ENCODE results near the gene GRID1.
"Not testable (repeated sequence)": the region's sequence is repeated elsewhere in the genome, so short reads cannot be mapped to it uniquely, and the experiment has no call there.

Gene GRID1

DNA sequence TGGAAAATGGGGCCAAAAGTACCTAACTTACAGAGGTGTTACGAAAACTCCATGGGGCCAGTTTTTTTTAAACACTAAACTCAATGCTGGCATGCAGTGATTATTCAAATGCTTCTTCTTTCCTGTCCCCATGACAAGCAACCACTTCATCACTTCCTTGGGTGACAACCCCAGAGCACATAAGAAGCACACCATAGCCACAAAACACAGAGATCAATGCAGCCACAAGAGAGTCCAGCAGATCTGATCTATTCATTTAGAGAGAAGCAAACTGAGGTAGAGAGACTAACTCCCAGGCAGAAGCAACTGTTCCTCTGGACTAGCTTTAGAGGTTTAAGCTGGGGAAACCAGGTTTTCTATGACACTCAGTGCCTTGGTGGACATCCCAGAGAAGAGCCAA lies 180.0 kb downstream of the GRID1 start:
- no peak for DNase-seq

- no peak for DNase-seq
These were observed 184.0 kb downstream of the GRID1 start for GRCh38 chr10:86182595-86182994.

- no peak for DNase-seq
These were observed 184.4 kb downstream of the GRID1 start for GRCh38 chr10:86182150-86182549.

- no peak for DNase-seq
These were observed 185.7 kb downstream of the GRID1 start for GRCh38 chr10:86180861-86181260.

DNA sequence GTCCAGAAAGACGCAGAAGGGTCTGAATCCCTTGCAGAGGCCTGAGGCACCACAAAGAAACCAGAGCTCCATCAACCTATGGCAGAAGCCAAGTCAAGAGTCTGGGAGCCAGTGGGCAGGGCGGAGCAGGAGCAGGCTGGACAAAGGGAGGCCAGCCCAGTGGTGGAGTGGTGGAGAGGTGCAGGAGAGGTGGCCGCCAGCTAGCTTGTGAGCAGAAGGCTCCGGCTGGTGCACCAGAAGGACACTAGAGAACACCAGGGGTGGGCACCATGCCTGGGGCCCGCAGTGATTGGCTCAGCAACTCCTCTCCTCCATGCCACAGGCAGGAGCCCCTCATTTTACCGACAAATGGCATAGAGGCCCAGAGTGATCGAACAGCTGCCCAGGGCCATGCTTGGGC lies 186.6 kb downstream of the GRID1 start:
- no peak for DNase-seq

DNA sequence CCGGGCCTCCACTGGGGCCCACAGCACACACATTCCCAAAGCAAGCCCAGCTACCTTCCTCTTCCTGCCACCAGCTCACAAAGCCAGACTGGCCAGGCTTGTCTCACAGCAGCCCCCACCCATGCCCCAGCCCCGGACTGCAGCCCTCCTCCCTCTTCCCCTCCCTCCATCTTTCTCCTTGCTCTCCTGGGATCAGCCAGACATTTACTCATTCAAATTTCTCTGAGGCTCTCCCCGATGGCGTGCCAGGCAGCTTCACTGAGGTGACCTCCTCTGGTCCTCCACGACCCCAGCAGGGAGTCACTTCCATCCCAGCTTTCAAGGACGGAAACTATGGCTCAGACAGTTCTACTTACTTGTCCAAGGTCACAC lies 187.5 kb downstream of the GRID1 start:
- no peak for DNase-seq

DNA sequence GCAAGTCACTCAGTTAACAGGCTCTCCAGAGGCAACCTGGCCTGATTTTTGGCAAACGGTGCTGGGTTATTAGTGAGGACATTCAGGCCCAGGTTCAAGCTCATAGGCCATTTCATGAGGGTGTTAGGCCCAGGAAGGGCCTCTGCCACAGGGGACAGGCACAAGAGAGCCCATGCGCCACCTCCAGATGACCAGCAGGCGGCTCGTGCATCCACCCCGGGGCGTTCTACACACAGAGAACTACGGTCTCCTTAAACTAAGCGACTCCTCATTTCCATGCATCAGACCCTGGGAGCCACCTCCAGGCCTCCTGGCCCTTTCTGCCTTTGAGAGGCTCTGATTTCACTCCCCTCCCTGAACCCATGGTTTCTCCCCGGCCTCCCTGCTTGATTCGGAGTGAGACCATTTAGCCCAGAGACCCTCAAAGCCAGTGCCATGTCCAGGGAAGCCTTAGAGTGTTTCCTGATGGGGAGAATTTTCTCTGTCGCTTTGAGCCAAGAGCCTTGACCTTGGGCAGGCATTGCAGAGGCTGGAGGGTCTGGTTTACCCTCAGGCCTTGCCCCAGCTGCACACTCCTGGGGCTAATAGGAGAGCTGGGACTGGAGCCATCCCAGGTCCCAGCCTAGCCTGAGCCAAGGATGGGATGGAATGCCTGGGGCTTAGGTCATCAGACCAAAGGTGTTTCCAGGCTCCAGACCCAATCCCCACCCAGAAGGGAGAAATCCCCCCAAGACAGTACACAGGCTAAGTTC lies 188.0 kb downstream of the GRID1 start:
- no peak for DNase-seq

DNA sequence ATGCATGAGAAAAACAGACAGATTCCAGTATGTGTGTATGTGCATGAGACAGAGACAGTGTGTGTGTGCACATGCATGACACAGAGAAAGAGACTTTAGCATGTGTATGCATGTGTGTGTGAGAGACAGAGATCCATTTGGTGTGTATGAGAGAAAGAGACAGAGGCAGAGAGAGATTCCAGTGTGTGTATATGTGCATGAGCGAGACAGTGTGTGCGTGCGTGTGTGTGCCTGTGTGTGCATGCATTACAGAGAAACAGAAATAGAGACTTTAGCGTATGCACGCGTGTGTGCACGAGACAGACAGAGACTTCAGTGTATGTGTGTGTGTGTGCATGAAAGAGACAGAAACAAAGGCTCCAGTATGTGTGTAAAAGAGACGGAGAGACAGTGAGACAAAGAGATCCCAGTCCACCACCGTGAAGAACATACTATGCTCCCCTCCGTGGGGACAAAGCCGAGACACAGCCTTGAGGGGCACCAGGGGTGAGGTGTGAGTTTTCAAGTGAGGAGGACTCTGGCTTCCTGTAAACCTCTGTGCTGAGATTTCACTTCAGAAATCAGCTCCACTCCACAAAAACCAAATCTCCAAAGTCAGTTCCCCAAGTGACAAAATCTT lies 188.9 kb downstream of the GRID1 start:
- no peak for DNase-seq

- no peak for DNase-seq
These were observed 189.6 kb downstream of the GRID1 start for GRCh38 chr10:86176850-86177536.

- not testable (repeated sequence) for DNase-seq
These were observed 191.1 kb downstream of the GRID1 start for GRCh38 chr10:86175476-86175875.

DNA sequence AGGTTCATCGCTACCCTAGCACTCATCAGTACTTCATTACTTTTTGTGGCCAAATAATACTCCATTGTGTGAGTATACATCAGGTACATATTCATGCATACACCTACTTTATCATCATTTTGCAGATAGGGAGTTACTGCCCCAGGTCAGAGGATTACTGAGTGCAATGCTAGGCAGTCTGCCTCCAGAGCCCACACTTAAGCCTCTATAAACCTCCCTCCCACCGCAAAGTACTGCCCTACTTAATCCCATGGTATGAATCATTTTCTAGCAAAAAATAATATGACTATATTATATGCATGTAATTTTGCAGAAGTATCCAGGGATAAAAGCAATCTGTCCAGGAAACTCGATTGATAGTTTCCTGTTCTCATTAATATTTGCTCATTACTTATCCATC lies 194.3 kb downstream of the GRID1 start:
- no peak for DNase-seq

DNA sequence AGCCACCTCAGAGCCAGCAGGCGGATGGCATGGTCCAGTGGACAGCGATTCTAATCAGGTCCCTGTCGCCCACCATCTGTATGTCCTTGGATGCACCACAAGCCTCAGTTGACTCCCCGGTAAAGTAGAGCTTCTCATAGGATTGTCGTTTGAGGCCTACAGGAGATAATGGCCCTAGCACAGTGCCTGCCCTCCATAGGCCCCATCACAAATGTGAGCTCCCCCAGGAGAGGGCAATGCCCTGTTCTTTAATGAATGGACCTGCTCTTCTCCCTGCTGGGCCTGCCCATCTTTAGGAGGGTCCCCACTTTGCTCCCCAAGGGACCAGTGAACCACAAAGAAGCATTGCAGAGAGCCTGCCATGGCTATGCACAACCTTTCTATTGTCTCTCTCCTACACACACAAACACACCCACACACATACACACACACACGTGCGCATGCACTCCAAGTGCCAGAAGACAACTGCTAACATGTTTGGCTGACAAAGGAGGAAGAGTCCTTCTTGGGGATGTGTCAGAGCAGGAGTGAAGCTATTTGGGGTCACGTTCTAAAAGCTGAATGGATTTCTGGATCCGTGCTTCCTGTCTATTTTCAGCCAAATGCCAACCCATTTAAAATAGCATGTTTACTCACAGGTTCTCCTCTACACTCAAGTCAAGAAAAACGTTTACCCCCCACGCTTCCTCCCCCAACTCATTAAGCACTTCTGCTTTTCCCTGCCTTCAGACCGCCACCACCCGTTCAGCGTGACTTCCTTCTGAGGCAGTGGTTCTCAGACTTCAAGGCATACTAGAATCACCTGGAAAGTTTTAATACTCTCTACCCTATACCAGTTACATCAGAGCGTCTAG lies 196.1 kb downstream of the GRID1 start:
- DNase-seq: no peak

- DNase-seq: no peak
These were observed 196.9 kb downstream of the GRID1 start for GRCh38 chr10:86169506-86170254.

- DNase-seq: no peak
These were observed 197.5 kb downstream of the GRID1 start for GRCh38 chr10:86169066-86169465.

- DNase-seq: no peak
These were observed 198.3 kb downstream of the GRID1 start for GRCh38 chr10:86168256-86168655.

DNA sequence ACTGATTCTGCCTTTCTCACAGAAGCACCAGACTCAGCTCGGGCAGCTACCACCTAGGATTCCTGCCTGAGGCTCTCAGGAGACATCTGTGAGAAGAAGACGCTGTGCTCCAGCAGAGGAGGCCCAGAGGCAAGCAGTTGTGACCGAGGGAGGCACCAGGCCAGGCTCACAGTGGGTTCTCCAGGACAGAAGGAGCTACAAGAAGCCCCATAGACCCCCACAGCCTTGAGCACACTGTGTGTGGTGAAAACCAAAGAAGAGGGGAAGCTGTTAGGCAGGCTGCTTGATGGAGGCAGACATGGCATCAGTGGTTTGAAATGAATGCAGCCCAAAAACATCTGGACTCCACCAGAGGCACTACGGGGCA lies 198.8 kb downstream of the GRID1 start:
- no peak for DNase-seq

GRCh38 chr10:86167121-86167761 lies 199.4 kb downstream of the GRID1 start:
- no peak for DNase-seq

DNA sequence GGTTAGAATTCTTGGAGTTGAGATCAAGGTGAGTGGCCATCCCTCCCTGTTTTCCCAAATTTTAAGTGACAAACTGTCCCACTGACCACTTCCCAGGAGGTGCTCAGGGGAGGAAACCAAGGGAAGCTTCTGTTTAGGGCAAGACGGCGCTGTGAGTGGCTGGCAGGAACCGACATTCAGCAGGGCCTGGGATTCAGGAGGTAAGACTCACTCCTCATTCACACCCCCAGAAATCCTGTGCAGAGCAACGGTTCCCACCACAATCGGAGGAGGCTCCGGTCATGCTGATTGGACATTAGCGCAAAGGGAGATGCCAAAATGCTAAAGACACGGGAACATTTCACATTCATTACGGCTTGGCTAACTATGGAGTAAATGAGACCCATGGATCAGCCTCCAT lies 200.9 kb downstream of the GRID1 start:
- DNase-seq: no peak

- no peak for DNase-seq
These were observed 201.5 kb downstream of the GRID1 start for GRCh38 chr10:86164960-86165630.

DNA sequence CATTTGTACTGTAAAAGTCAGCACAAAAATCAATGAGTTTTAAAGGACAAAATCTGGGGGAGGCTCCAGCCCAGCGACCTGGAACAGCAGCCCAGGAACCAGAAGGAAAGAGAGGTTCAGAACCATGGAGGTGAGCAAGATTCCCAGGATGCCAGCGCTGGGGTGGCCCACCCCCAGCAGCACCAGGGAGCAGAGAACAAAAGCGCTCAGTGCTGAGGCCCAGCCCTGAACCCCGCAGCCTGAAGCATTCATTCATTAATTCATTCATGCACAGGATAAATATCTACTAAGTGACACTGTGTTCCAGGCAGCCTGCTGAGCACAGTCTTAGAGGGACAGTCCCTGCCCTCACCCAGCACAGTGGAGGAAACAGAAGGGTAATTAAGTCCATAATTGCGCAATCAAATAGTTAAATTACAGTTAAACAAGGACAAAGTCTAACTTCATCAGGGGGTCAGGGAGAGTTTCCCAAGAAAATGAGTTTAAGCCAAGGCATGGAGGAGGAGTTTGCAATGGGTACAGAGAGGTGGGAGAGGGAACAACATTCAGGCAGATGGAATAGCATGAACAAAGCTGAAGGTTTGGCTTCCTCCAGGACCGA lies 202.3 kb downstream of the GRID1 start:
- no peak for DNase-seq

- DNase-seq: no peak
These were observed 202.9 kb downstream of the GRID1 start for GRCh38 chr10:86163522-86164173.

Measured in NCI-H2107 (cell line).